RWPE1 (cell line): ENCODE results near the gene LTO1.

ENCODE experiments used
- CTCF ChIA-PET: fragments of 350-600 bp; sonication (Branson Sonifier 250); formaldehyde crosslinking; extraction: SDS; loops from one replicate; lab custom pipeline; 2021; lab: Yijun Ruan, JAX
- POLR2A ChIA-PET: fragments of 400-600 bp; formaldehyde crosslinking; extraction: SDS; loops from one replicate; lab custom pipeline; 2020; ENCODE audit warnings: antibody characterized with exemption; ENCODE audit not compliant: low non-redundant PET; lab: Yijun Ruan, JAX
- DNase-seq: peaks from one replicate; pipeline ENCODE4 v3.0.0; 2012; ENCODE audit warnings: low spot score
- H3K27ac ChIP-seq: fragments of 450-650 bp; 2 replicates; pipeline ENCODE4 v1.5.1; 2017
- TF ChIP-seq, protein P1 (sequence below): fragments of 450-650 bp; conservative IDR thresholded peaks from 2 replicates; pipeline ENCODE4 v1.5.1; 2017; ENCODE audit warnings: low read depth, mild to moderate bottlenecking

Gene LTO1

GRCh38 chr11:69641681-69642548 lies 33.2 kb downstream of the LTO1 start:
- POLR2A ChIA-PET: no interaction called here
- DNase-seq: no peak
- CTCF ChIA-PET: interaction anchor here (0.7 kb wide), 1 partner anchor 162 kb away, joined by 3 read pairs; a partner anchor contains a TSS
- peak overlapping the region; percentile 87 for H3K27ac ChIP-seq
- TF ChIP-seq, protein P1, sequence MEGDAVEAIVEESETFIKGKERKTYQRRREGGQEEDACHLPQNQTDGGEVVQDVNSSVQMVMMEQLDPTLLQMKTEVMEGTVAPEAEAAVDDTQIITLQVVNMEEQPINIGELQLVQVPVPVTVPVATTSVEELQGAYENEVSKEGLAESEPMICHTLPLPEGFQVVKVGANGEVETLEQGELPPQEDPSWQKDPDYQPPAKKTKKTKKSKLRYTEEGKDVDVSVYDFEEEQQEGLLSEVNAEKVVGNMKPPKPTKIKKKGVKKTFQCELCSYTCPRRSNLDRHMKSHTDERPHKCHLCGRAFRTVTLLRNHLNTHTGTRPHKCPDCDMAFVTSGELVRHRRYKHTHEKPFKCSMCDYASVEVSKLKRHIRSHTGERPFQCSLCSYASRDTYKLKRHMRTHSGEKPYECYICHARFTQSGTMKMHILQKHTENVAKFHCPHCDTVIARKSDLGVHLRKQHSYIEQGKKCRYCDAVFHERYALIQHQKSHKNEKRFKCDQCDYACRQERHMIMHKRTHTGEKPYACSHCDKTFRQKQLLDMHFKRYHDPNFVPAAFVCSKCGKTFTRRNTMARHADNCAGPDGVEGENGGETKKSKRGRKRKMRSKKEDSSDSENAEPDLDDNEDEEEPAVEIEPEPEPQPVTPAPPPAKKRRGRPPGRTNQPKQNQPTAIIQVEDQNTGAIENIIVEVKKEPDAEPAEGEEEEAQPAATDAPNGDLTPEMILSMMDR: no peak

DNA sequence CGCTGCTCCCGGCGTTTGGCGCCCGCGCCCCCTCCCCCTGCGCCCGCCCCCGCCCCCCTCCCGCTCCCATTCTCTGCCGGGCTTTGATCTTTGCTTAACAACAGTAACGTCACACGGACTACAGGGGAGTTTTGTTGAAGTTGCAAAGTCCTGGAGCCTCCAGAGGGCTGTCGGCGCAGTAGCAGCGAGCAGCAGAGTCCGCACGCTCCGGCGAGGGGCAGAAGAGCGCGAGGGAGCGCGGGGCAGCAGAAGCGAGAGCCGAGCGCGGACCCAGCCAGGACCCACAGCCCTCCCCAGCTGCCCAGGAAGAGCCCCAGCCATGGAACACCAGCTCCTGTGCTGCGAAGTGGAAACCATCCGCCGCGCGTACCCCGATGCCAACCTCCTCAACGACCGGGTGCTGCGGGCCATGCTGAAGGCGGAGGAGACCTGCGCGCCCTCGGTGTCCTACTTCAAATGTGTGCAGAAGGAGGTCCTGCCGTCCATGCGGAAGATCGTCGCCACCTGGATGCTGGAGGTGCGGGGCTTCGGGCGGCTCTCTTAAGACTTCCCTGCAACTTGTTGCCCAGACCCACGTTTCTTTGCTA lies 34.1 kb downstream of the LTO1 start, which contains the start of gene CCND1:
Gene CCND1 (plus strand): TSS at position 162 of the 587 bp plus-strand sequence. CDS start 158 bp downstream, at position 320.
- CTCF ChIA-PET: no interaction called here
- H3K27ac ChIP-seq: peak within 1 kb of the TSS; percentile 87
- DNase-seq: peak; percentile 78
- TF ChIP-seq, protein P1: 0 out of 2 replicates have a peak, but pooled peaks have one; percentile 26
- POLR2A ChIA-PET: no interaction called here

- CTCF ChIA-PET: interaction anchor here (0.6 to 1.1 kb wide), 2 partner anchors 358 to 540 kb away, joined by 3 read pairs; no protein-coding TSS in a partner anchor
- TF ChIP-seq, protein P1: no peak
- DNase-seq: no peak
- peak overlapping the region; percentile 87 for H3K27ac ChIP-seq
- POLR2A ChIA-PET: no interaction called here
Observed at GRCh38 chr11:69640260-69640994, 34.7 kb downstream of the LTO1 start.

DNA sequence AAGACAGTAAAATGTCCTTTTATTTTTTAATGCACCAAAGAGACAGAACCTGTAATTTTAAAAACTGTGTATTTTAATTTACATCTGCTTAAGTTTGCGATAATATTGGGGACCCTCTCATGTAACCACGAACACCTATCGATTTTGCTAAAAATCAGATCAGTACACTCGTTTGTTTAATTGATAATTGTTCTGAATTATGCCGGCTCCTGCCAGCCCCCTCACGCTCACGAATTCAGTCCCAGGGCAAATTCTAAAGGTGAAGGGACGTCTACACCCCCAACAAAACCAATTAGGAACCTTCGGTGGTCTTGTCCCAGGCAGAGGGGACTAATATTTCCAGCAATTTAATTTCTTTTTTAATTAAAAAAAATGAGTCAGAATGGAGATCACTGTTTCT lies 35.3 kb downstream of the LTO1 start:
- ChIA-PET POLR2A (interaction anchor here (0.6 to 1.2 kb wide), 4 partner anchors 36 to 531 kb away, joined by 3 to 9 read pairs (median 4); partner anchors contain the start of gene MYEOV), CTCF (interaction anchor here (1.1 to 1.5 kb wide), 3 partner anchors 509 to 540 kb away, joined by 3 to 4 read pairs (median 3); no protein-coding TSS in a partner anchor)
- no peak for DNase-seq
- peak overlapping the region; percentile 87 for H3K27ac ChIP-seq
- TF ChIP-seq, protein P1: no peak

GRCh38 chr11:69638941-69639681 lies 36.0 kb downstream of the LTO1 start:
- ChIA-PET POLR2A (interaction anchor here (0.6 to 1.2 kb wide), 5 partner anchors 35 to 530 kb away, joined by 3 to 9 read pairs (median 4); partner anchors contain the start of gene MYEOV), CTCF (interaction anchor here (0.6 to 1.5 kb wide), 4 partner anchors 508 to 539 kb away, joined by 3 to 5 read pairs (median 4); no protein-coding TSS in a partner anchor)
- TF ChIP-seq, protein P1: no peak
- DNase-seq: peak; percentile 93
- peak overlapping the region; percentile 87 for H3K27ac ChIP-seq
